Neural cell (in vitro differentiated cells): ENCODE data around the gene TANGO6.

Experiments
- CTCF ChIP-seq: fragments of 450-650 bp; IDR thresholded peaks from 2 replicates; pipeline ENCODE4 v1.5.1; 2014; ENCODE audit warnings: antibody characterized with exemption, mild to moderate bottlenecking, moderate library complexity; ENCODE audit not compliant: poor library complexity, severe bottlenecking
- EP300 ChIP-seq: fragments of 450-650 bp; conservative IDR thresholded peaks from 2 replicates; pipeline ENCODE4 v1.6.1; 2014; ENCODE audit warnings: antibody characterized with exemption, mild to moderate bottlenecking, moderate library complexity; ENCODE audit not compliant: poor library complexity, severe bottlenecking
- RAD21 ChIP-seq: fragments of 450-650 bp; conservative IDR thresholded peaks from 2 replicates; pipeline ENCODE4 v1.6.1; 2014; ENCODE audit warnings: antibody characterized with exemption, mild to moderate bottlenecking, moderate library complexity

GRCh38 chr16:69119536-69119935 is 276.2 kb downstream of the TANGO6 start:
- TF ChIP-seq CTCF (no peak), EP300 (no peak), RAD21 (no peak)
